B cell (primary cell): Measurements from ENCODE around the gene ZNF81. TPM values are rescaled to one million over a fixed set of nuclear protein-coding genes. Genes with fewer than 3 reads are reported as not detected.

Source experiments
- ATAC-seq: fragments of 200-7000 bp; cut with Tn5 transposase; one replicate; pipeline ENCODE4 v1.10.0; 2021; ENCODE audit warnings: low read depth, mild to moderate bottlenecking, moderate number of reproducible peaks, moderate library complexity
- CTCF ChIA-PET: fragments of 350-600 bp; sonication (Branson Sonifier 250); formaldehyde crosslinking; loops from one replicate; lab custom pipeline; 2021; ENCODE audit warnings: antibody characterized with exemption, inconsistent platforms; lab: Charles Lee
- POLR2A ChIA-PET: fragments of 350-600 bp; sonication (Branson Sonifier 250); formaldehyde crosslinking; loops from one replicate; lab custom pipeline; 2021; ENCODE audit warnings: antibody characterized with exemption; lab: Charles Lee
- DNase-seq: peaks from one replicate; pipeline ENCODE4 v3.0.0; 2013
- H2AFZ ChIP-seq: 2 replicates; pipeline ENCODE4 v1.6.1; 2012; ENCODE audit warnings: mild to moderate bottlenecking, low read depth, low read length; ENCODE audit not compliant: insufficient read depth, poor library complexity, severe bottlenecking
- H3K27ac ChIP-seq, 2 donors: 1 replicate in 1 of 2; 2 replicates in 1 of 2; pipeline ENCODE4 v1.5.1; 2012 to 2013; ENCODE audit warnings: low read length in 2 of 2, mild to moderate bottlenecking in 2 of 2, moderate library complexity in 1 of 2
- H3K27me3 ChIP-seq, 4 experiments: fragments of 200-600 bp in 1 of 4; sonication (generic) in 1 of 4; replicated peaks in 1 of 4; 1 replicate in 2 of 4; 2 replicates in 2 of 4; pipeline versions ENCODE4 v1.6.1 to v1.7.0; 2013 to 2016; ENCODE audit warnings: low read length in 3 of 4, mild to moderate bottlenecking in 2 of 4, mixed read lengths in 1 of 4, moderate library complexity in 1 of 4; ENCODE audit not compliant: insufficient read depth in 4 of 4, control insufficient read depth in 3 of 4; ENCODE audit errors: control extremely low read depth in 1 of 4
- H3K36me3 ChIP-seq, 2 experiments: replicated peaks in 1 of 2; 1 replicate in 1 of 2; 2 replicates in 1 of 2; pipeline versions ENCODE4 v1.6.1 to v1.7.1; 2013; ENCODE audit warnings: low read length in 1 of 2; ENCODE audit not compliant: insufficient read depth in 2 of 2, control insufficient read depth in 1 of 2; ENCODE audit errors: control extremely low read depth in 1 of 2, extremely low read depth in 1 of 2
- H3K4me1 ChIP-seq, 2 donors: fragments of 200-600 bp in 1 of 2; sonication (generic) in 1 of 2; 1 replicate in 1 of 2; 2 replicates in 1 of 2; pipeline versions ENCODE4 v1.5.1 to v1.6.1; 2013 to 2017; ENCODE audit warnings: low read length in 2 of 2; ENCODE audit not compliant: control insufficient read depth in 2 of 2, insufficient read depth in 2 of 2
- H3K4me2 ChIP-seq: replicated peaks from 2 replicates; pipeline ENCODE3; 2012; ENCODE audit warnings: mild to moderate bottlenecking, low read depth, low read length; ENCODE audit not compliant: poor library complexity, severe bottlenecking
- H3K4me3 ChIP-seq, 5 experiments: fragments of 200-600 bp in 1 of 5; sonication (generic) in 1 of 5; 1 replicate in 3 of 5; 2 replicates in 2 of 5; pipeline versions ENCODE4 v1.5.1 to v1.7.0; 2011 to 2016; ENCODE audit warnings: low read length in 4 of 5, mild to moderate bottlenecking in 4 of 5, low read depth in 2 of 5, control low read depth in 1 of 5, moderate library complexity in 1 of 5; ENCODE audit not compliant: insufficient read depth in 1 of 5; ENCODE audit errors: control extremely low read depth in 1 of 5, extremely low read depth in 1 of 5
- H3K79me2 ChIP-seq: fragments of 200-600 bp; sonication (generic); one replicate; pipeline ENCODE4 v1.6.0; 2016; ENCODE audit warnings: low read length; ENCODE audit not compliant: control insufficient read depth, insufficient read depth
- H3K9ac ChIP-seq: fragments of 200-600 bp; sonication (generic); 2 replicates; pipeline ENCODE4 v1.6.1; 2017; ENCODE audit warnings: mild to moderate bottlenecking, low read length, moderate library complexity
- H3K9me3 ChIP-seq, 3 donors: one replicate each; pipeline versions ENCODE4 v1.6.1 to v1.7.1; 2013; ENCODE audit warnings: low read length in 2 of 3; ENCODE audit not compliant: control insufficient read depth in 2 of 3, insufficient read depth in 1 of 3; ENCODE audit errors: control extremely low read depth in 1 of 3
- H4K20me1 ChIP-seq: 2 replicates; pipeline ENCODE4 v1.6.0; 2012; ENCODE audit warnings: mild to moderate bottlenecking, low read length; ENCODE audit not compliant: insufficient read depth, control insufficient read depth, poor library complexity, severe bottlenecking
- H3K27ac Mint-ChIP-seq: one replicate; pipeline ENCODE4 v1.8.0; 2021; ENCODE audit warnings: mixed read lengths
- H3K27me3 Mint-ChIP-seq: one replicate; pipeline ENCODE4 v1.8.0; 2021; ENCODE audit warnings: mixed read lengths
- H3K4me1 Mint-ChIP-seq: one replicate; pipeline ENCODE4 v1.8.0; 2021; ENCODE audit warnings: mixed read lengths
- H3K4me3 Mint-ChIP-seq: one replicate; pipeline ENCODE4 v1.8.0; 2021; ENCODE audit warnings: mixed read lengths
- H3K9me3 Mint-ChIP-seq: one replicate; pipeline ENCODE4 v1.8.0; 2022; ENCODE audit warnings: mixed read lengths; ENCODE audit not compliant: insufficient read depth
- CTCF ChIP-seq: fragments of 200-600 bp; IDR thresholded peaks from one replicate; pipeline ENCODE4 v1.8.0; 2022; ENCODE audit warnings: antibody characterized with exemption, mild to moderate bottlenecking
- EZH2 ChIP-seq: IDR thresholded peaks from 2 replicates; pipeline ENCODE4 v1.6.1; 2012; ENCODE audit warnings: borderline replicate concordance, low read depth, mild to moderate bottlenecking, moderate library complexity, low read length; ENCODE audit not compliant: insufficient read depth, poor library complexity, severe bottlenecking
- WGBS: methylation state at CpG from one replicate; pipeline ENCODE4 v1.1.5; 2013; ENCODE audit warnings: missing lambda C conversion rate; ENCODE audit not compliant: insufficient coverage; 5-methylcytosine and 5-hydroxymethylcytosine counted together
- intact Hi-C: fragments of 100-400 bp; cut with micrococcal nuclease; formaldehyde crosslinking; loops from one replicate; pipeline ENCODE4 v1.10.0; 2022
- polyA plus RNA-seq: library from polyadenylated mRNA; depleted of rRNA; stranded (reverse); fragments of >200 nt; gene quantifications from 2 replicates; pipeline ENCODE4 v1.2.3, GENCODE V29; 2012
- total RNA-seq, 2 donors: library from RNA; stranded (reverse); fragments of 120-200 nt in 1 of 2; gene quantifications; 1 replicate in 1 of 2; 2 replicates in 1 of 2; pipeline versions ENCODE4 v1.2.3 to v1.2.4, GENCODE V29; 2013 to 2022

The ZNF81 gene
- total and polyA plus RNA-seq, 2 donors (not counting 1 experiment from before 2014, with no cell fraction given), result 3.5 to 17.7 TPM

GRCh38 chrX:47850901-47851300, 14.2 kb downstream of the ZNF81 start:
- no peaks in the 10 kb centered on the region for H3K9me3 ChIP-seq
- H3K4me1 ChIP-seq, result peaks cover 5% of the 10 kb centered on the region in 2 donors
- no peak overlapping the region for H3K4me3 ChIP-seq
- no peaks in the 10 kb centered on the region for H3K27me3 Mint-ChIP-seq
- peaks cover 8% of the 10 kb centered on the region for H3K4me1 Mint-ChIP-seq
- CTCF ChIA-PET, result interaction anchor here (0.7 kb wide), 1 partner anchor 1819 kb away, joined by 3 read pairs; no protein-coding TSS in a partner anchor
- no CpG with 5 or more reads among the region's 1 CpG for WGBS
- no peak for DNase-seq
- no peak overlapping the region for H3K27ac Mint-ChIP-seq
- H4K20me1 ChIP-seq, result no peaks in the 10 kb centered on the region
- H3K27me3 ChIP-seq, result no peaks in the 10 kb centered on the region
- no peak overlapping the region for H3K9ac ChIP-seq
- H3K79me2 ChIP-seq, result peaks cover 5% of the 10 kb centered on the region
- H3K4me3 Mint-ChIP-seq, result no peak overlapping the region
- peaks cover 6 to 14% of the 10 kb centered on the region in 2 experiments for H3K36me3 ChIP-seq
- H2AFZ ChIP-seq, result no peak overlapping the region
- H3K27ac ChIP-seq, result no peak overlapping the region
- TF ChIP-seq EZH2 (no peak), CTCF (no peak)
- no peaks in the 10 kb centered on the region for H3K9me3 Mint-ChIP-seq
- ATAC-seq, result no peak
- intact Hi-C loops, result no loop called here
- no peak overlapping the region for H3K4me2 ChIP-seq
- POLR2A ChIA-PET, result no interaction called here

- H3K4me3 Mint-ChIP-seq, result no peak overlapping the region
- H3K79me2 ChIP-seq, result peaks cover 5% of the 10 kb centered on the region
- no peak overlapping the region for H3K9ac ChIP-seq
- ChIA-PET POLR2A (no interaction called here), CTCF (no interaction called here)
- H2AFZ ChIP-seq, result no peak overlapping the region
- no peaks in the 10 kb centered on the region for H3K27me3 ChIP-seq
- no peak overlapping the region for H3K4me3 ChIP-seq
- TF ChIP-seq EZH2, result no peak
- H3K9me3 ChIP-seq, result no peaks in the 10 kb centered on the region
- peaks cover 5% of the 10 kb centered on the region in 2 donors for H3K4me1 ChIP-seq
- H3K4me2 ChIP-seq, result no peak overlapping the region
- H3K27me3 Mint-ChIP-seq, result no peaks in the 10 kb centered on the region
- H3K36me3 ChIP-seq, result peaks cover 0 to 4% of the 10 kb centered on the region in 2 experiments
- DNase-seq, result peak; percentile 34
- H3K27ac ChIP-seq, result no peak overlapping the region
- H3K4me1 Mint-ChIP-seq, result peaks cover 8% of the 10 kb centered on the region
- no peaks in the 10 kb centered on the region for H3K9me3 Mint-ChIP-seq
- WGBS, result no CpG with 5 or more reads among the region's 10 CpGs
- intact Hi-C loops, result no loop called here
- no peak overlapping the region for H3K27ac Mint-ChIP-seq
- ATAC-seq, result no peak
- no peaks in the 10 kb centered on the region for H4K20me1 ChIP-seq
These were observed 17.8 kb downstream of the ZNF81 start for GRCh38 chrX:47854474-47854873.
